ENCODE data around the gene FGFR3. TPM values are rescaled to one million over a fixed set of nuclear protein-coding genes. Genes with fewer than 3 reads are reported as not detected.

The FGFR3 gene
- total RNA-seq, 1 donor from 2014 or later, result 1.0 TPM

- Mint-ChIP-seq H3K36me3 (ENCODE audit: low read depth, unreplicated experiment) (no peaks in the 10 kb centered on the region), H3K27ac (ENCODE audit: unreplicated experiment) (no peak overlapping the region), H3K4me3 (ENCODE audit: unreplicated experiment) (no peak overlapping the region), H3K27me3 (ENCODE audit: unreplicated experiment) (peaks cover 23% of the 10 kb centered on the region), H3K9me3 (ENCODE audit: unreplicated experiment) (no peaks in the 10 kb centered on the region), H3K4me1 (ENCODE audit: unreplicated experiment) (no peaks in the 10 kb centered on the region)
- no peak for TF ChIP-seq CTCF (IDR thresholded peaks at IDR 0.05; ENCODE audit: unreplicated experiment)
- DNase-seq (ENCODE audit: low spot score), result no peak
Measured at GRCh38 chr4:1787411-1788077, 5.5 kb upstream of the FGFR3 start.

GRCh38 chr4:1788254-1788973 is 4.7 kb upstream of the FGFR3 start:
- H3K9me3 Mint-ChIP-seq (ENCODE audit: unreplicated experiment), result no peaks in the 10 kb centered on the region
- no peak overlapping the region for H3K27ac Mint-ChIP-seq (ENCODE audit: unreplicated experiment)
- no peak overlapping the region for H3K4me3 Mint-ChIP-seq (ENCODE audit: unreplicated experiment)
- peaks cover 21% of the 10 kb centered on the region for H3K27me3 Mint-ChIP-seq (ENCODE audit: unreplicated experiment)
- DNase-seq (ENCODE audit: low spot score), result no peak
- no peak for TF ChIP-seq CTCF (IDR thresholded peaks at IDR 0.05; ENCODE audit: unreplicated experiment)
- H3K36me3 Mint-ChIP-seq (ENCODE audit: low read depth, unreplicated experiment), result no peaks in the 10 kb centered on the region
- no peaks in the 10 kb centered on the region for H3K4me1 Mint-ChIP-seq (ENCODE audit: unreplicated experiment)

GRCh38 chr4:1789552-1789951 is 3.5 kb upstream of the FGFR3 start:
- no peaks in the 10 kb centered on the region for H3K4me1 Mint-ChIP-seq (ENCODE audit: unreplicated experiment)
- no peak for TF ChIP-seq CTCF (IDR thresholded peaks at IDR 0.05; ENCODE audit: unreplicated experiment)
- H3K27me3 Mint-ChIP-seq (ENCODE audit: unreplicated experiment), result peaks cover 21% of the 10 kb centered on the region
- no peak overlapping the region for H3K27ac Mint-ChIP-seq (ENCODE audit: unreplicated experiment)
- no peaks in the 10 kb centered on the region for H3K9me3 Mint-ChIP-seq (ENCODE audit: unreplicated experiment)
- no peaks in the 10 kb centered on the region for H3K36me3 Mint-ChIP-seq (ENCODE audit: low read depth, unreplicated experiment)
- no peak for DNase-seq (ENCODE audit: low spot score)
- H3K4me3 Mint-ChIP-seq (ENCODE audit: unreplicated experiment), result no peak overlapping the region

- no peak overlapping the region for H3K4me3 Mint-ChIP-seq (ENCODE audit: unreplicated experiment)
Measured at GRCh38 chr4:1790005-1790404, 3.1 kb upstream of the FGFR3 start.

More at GRCh38 chr4:1790005-1790404, 3.1 kb upstream of the FGFR3 start:
- no peaks in the 10 kb centered on the region for H3K36me3 Mint-ChIP-seq (ENCODE audit: low read depth, unreplicated experiment)
- H3K27me3 Mint-ChIP-seq (ENCODE audit: unreplicated experiment), result peaks cover 21% of the 10 kb centered on the region
- H3K9me3 Mint-ChIP-seq (ENCODE audit: unreplicated experiment), result no peaks in the 10 kb centered on the region
- no peak for DNase-seq (ENCODE audit: low spot score)
- no peak for TF ChIP-seq CTCF (IDR thresholded peaks at IDR 0.05; ENCODE audit: unreplicated experiment)
- no peak overlapping the region for H3K27ac Mint-ChIP-seq (ENCODE audit: unreplicated experiment)
- no peaks in the 10 kb centered on the region for H3K4me1 Mint-ChIP-seq (ENCODE audit: unreplicated experiment)
